SK-N-SH treated with all-trans-retinoic acid at 6 μM for 48 hours (cell line): Measurements from ENCODE around the gene SAP25.
"Not testable (repeated sequence)": the region's sequence is repeated elsewhere in the genome, so short reads cannot be mapped to it uniquely, and the experiment has no call there.

Experiments used
- ATAC-seq: fragments of 200-7000 bp; cut with Tn5 transposase; 3 replicates; pipeline ENCODE4 v1.9.1; 2020; ENCODE audit warnings: mild to moderate bottlenecking, moderate library complexity
- ARNTL ChIP-seq: fragments of 450-650 bp; formaldehyde crosslinking; IDR thresholded peaks from 2 replicates; pipeline ENCODE4 v1.5.0; 2020; ENCODE audit warnings: low read depth, mild to moderate bottlenecking, moderate library complexity, borderline replicate concordance
- BACH2 ChIP-seq: fragments of 250-450 bp; sonication (Bioruptor Pico); IDR thresholded peaks from 2 replicates; pipeline ENCODE4 v1.9.0; 2021; ENCODE audit warnings: mild to moderate bottlenecking, borderline replicate concordance
- CSDC2 ChIP-seq: fragments of 250-450 bp; sonication (Bioruptor Pico); IDR thresholded peaks from 2 replicates; pipeline ENCODE4 v1.5.0; 2020; ENCODE audit warnings: mild to moderate bottlenecking, moderate library complexity
- ESRRG ChIP-seq: fragments of 250-450 bp; sonication (Bioruptor Pico); IDR thresholded peaks from 2 replicates; pipeline ENCODE4 v1.6.1; 2021; ENCODE audit warnings: mild to moderate bottlenecking
- GLIS3 ChIP-seq: fragments of 250-450 bp; sonication (Bioruptor Pico); IDR thresholded peaks from 2 replicates; pipeline ENCODE4 v1.5.0; 2020; ENCODE audit warnings: mild to moderate bottlenecking, moderate library complexity
- ISL1 ChIP-seq: fragments of 250-450 bp; sonication (Bioruptor Pico); IDR thresholded peaks from 2 replicates; pipeline ENCODE4 v2.1.2; 2022; ENCODE audit warnings: mild to moderate bottlenecking, moderate library complexity
- OSR1 ChIP-seq: fragments of 250-450 bp; sonication (Bioruptor Pico); IDR thresholded peaks from 2 replicates; pipeline ENCODE4 v1.8.0; 2022; ENCODE audit warnings: moderate library complexity, mild to moderate bottlenecking, inconsistent platforms
- TCF4 ChIP-seq: fragments of 250-450 bp; sonication (Bioruptor Pico); IDR thresholded peaks from 2 replicates; pipeline ENCODE4 v1.8.0; 2021; ENCODE audit warnings: mild to moderate bottlenecking, moderate library complexity, borderline replicate concordance
- TOX ChIP-seq: fragments of 250-450 bp; sonication (Bioruptor Pico); IDR thresholded peaks from 2 replicates; pipeline ENCODE4 v1.8.0; 2021; ENCODE audit warnings: mild to moderate bottlenecking, moderate library complexity, borderline replicate concordance
- ZC3H10 ChIP-seq: fragments of 250-450 bp; sonication (Bioruptor Pico); IDR thresholded peaks from 2 replicates; pipeline ENCODE4 v1.5.1; 2021; ENCODE audit warnings: mild to moderate bottlenecking, moderate library complexity
- ZFP3 ChIP-seq: fragments of 250-450 bp; sonication (Bioruptor Pico); IDR thresholded peaks from 2 replicates; pipeline ENCODE4 v1.5.0; 2020; ENCODE audit warnings: mild to moderate bottlenecking, moderate library complexity
- ZFP30 ChIP-seq: fragments of 450-650 bp; formaldehyde crosslinking; IDR thresholded peaks from 2 replicates; pipeline ENCODE4 v1.5.0; 2022; ENCODE audit warnings: mild to moderate bottlenecking, moderate library complexity
- ZNF565 ChIP-seq: fragments of 450-650 bp; formaldehyde crosslinking; conservative IDR thresholded peaks from 2 replicates; pipeline ENCODE4 v1.5.0; 2020; ENCODE audit warnings: low read depth, mild to moderate bottlenecking, moderate library complexity
- ZNF70 ChIP-seq: fragments of 450-650 bp; formaldehyde crosslinking; IDR thresholded peaks from 2 replicates; pipeline ENCODE4 v1.5.0; 2020; ENCODE audit warnings: mild to moderate bottlenecking, moderate library complexity
- ZNF8 ChIP-seq: fragments of 450-650 bp; formaldehyde crosslinking; IDR thresholded peaks from 2 replicates; pipeline ENCODE4 v1.5.0; 2020; ENCODE audit warnings: mild to moderate bottlenecking, moderate library complexity
- TF ChIP-seq, protein P1 (sequence below): fragments of 250-450 bp; sonication (Bioruptor Pico); IDR thresholded peaks from 2 replicates; pipeline ENCODE4 v1.8.0; 2020; ENCODE audit warnings: mild to moderate bottlenecking, moderate library complexity, borderline replicate concordance
- TF ChIP-seq, protein P2 (sequence below): fragments of 250-450 bp; sonication (Bioruptor Pico); IDR thresholded peaks from 2 replicates; pipeline ENCODE4 v1.5.0; 2020; ENCODE audit warnings: mild to moderate bottlenecking, moderate library complexity
- TF ChIP-seq, protein P3 (sequence below): fragments of 250-450 bp; sonication (Bioruptor Pico); IDR thresholded peaks from 2 replicates; pipeline ENCODE4 v1.5.1; 2021; ENCODE audit warnings: mild to moderate bottlenecking, moderate library complexity
- TF ChIP-seq, protein P4 (sequence below): fragments of 250-450 bp; sonication (Bioruptor Pico); IDR thresholded peaks from 2 replicates; pipeline ENCODE4 v1.5.1; 2020; ENCODE audit warnings: low read depth, mild to moderate bottlenecking, moderate library complexity
- TF ChIP-seq, protein P5 (sequence below): fragments of 250-450 bp; sonication (Bioruptor Pico); IDR thresholded peaks from 2 replicates; pipeline ENCODE4 v1.8.0; 2021; ENCODE audit warnings: low read depth, mild to moderate bottlenecking, moderate library complexity, borderline replicate concordance

Gene SAP25

DNA sequence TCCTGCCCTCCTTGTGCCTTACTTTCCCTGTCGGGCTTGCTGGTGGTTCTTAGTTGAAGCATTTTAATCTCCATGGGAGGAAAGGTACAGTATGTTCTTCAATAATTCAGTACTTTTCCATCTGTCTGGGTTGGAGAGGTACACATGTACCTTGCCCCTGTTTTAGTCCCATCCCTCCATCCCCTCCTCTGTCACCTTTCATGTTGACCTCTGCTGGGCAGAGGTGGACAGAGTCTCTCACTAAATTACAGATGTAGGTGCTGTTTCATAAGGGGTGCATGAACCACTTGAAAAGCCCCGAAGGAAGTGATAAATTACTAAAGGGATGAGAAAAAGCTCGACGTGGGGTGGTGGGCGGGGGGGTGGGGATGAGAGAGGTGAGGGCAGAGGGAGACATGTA is 29.3 kb downstream of the SAP25 start (continued):
- TF ChIP-seq, protein P1, sequence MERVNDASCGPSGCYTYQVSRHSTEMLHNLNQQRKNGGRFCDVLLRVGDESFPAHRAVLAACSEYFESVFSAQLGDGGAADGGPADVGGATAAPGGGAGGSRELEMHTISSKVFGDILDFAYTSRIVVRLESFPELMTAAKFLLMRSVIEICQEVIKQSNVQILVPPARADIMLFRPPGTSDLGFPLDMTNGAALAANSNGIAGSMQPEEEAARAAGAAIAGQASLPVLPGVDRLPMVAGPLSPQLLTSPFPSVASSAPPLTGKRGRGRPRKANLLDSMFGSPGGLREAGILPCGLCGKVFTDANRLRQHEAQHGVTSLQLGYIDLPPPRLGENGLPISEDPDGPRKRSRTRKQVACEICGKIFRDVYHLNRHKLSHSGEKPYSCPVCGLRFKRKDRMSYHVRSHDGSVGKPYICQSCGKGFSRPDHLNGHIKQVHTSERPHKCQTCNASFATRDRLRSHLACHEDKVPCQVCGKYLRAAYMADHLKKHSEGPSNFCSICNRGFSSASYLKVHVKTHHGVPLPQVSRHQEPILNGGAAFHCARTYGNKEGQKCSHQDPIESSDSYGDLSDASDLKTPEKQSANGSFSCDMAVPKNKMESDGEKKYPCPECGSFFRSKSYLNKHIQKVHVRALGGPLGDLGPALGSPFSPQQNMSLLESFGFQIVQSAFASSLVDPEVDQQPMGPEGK: no peak

DNA sequence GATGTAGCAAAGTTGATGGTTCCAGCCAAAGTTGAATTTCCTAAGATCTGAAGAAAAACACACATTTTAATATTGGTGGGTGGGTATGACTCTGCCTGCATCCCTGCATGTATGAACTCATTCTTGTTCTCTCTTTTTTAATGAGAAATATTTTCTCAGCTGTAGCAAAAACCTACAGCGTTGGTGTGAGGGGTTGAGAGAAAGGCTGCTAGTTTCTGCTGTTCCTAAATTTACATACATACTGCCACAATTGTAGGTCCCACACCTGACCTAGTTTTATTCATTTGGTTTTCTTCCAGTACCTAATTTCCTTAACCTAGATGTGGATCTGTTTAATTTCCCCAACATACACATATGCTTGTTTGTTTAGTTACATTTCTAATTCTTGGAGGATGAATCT is 30.1 kb downstream of the SAP25 start:
- no peak for ATAC-seq
- TF ChIP-seq CSDC2 (no peak), OSR1 (no peak), GLIS3 (CRISPR knock-in tag) (no peak), TCF4 (CRISPR knock-in tag) (no peak), ESRRG (CRISPR knock-in tag) (no peak), ZNF70 (CRISPR knock-in tag) (no peak), ZFP3 (CRISPR knock-in tag) (no peak), TOX (no peak), ZNF8 (CRISPR knock-in tag) (no peak), ZFP30 (CRISPR knock-in tag) (no peak), ARNTL (CRISPR knock-in tag) (no peak)
- TF ChIP-seq, protein P2, sequence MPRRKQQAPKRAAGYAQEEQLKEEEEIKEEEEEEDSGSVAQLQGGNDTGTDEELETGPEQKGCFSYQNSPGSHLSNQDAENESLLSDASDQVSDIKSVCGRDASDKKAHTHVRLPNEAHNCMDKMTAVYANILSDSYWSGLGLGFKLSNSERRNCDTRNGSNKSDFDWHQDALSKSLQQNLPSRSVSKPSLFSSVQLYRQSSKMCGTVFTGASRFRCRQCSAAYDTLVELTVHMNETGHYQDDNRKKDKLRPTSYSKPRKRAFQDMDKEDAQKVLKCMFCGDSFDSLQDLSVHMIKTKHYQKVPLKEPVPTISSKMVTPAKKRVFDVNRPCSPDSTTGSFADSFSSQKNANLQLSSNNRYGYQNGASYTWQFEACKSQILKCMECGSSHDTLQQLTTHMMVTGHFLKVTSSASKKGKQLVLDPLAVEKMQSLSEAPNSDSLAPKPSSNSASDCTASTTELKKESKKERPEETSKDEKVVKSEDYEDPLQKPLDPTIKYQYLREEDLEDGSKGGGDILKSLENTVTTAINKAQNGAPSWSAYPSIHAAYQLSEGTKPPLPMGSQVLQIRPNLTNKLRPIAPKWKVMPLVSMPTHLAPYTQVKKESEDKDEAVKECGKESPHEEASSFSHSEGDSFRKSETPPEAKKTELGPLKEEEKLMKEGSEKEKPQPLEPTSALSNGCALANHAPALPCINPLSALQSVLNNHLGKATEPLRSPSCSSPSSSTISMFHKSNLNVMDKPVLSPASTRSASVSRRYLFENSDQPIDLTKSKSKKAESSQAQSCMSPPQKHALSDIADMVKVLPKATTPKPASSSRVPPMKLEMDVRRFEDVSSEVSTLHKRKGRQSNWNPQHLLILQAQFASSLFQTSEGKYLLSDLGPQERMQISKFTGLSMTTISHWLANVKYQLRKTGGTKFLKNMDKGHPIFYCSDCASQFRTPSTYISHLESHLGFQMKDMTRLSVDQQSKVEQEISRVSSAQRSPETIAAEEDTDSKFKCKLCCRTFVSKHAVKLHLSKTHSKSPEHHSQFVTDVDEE (CRISPR knock-in tag): no peak

DNA sequence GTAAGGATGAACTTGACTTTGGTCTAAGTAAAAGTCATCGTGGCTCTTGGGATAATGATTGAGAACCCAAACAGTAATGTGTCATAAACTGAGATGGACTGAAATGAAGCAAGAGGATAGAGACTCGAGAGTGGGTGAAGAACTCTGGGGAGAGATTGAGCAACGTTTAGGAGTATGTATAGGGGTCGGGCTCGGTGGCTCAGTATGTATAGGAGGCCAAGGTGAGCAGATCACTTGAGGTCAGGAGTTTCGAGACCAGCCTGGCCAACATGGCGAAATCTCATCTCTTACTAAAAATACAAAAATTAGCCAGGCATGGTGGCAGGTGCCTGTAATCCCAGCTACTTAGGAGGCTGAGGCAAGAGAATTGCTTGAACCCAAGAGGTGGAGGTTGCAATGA is 32.4 kb downstream of the SAP25 start:
- not testable (repeated sequence) for ATAC-seq

DNA sequence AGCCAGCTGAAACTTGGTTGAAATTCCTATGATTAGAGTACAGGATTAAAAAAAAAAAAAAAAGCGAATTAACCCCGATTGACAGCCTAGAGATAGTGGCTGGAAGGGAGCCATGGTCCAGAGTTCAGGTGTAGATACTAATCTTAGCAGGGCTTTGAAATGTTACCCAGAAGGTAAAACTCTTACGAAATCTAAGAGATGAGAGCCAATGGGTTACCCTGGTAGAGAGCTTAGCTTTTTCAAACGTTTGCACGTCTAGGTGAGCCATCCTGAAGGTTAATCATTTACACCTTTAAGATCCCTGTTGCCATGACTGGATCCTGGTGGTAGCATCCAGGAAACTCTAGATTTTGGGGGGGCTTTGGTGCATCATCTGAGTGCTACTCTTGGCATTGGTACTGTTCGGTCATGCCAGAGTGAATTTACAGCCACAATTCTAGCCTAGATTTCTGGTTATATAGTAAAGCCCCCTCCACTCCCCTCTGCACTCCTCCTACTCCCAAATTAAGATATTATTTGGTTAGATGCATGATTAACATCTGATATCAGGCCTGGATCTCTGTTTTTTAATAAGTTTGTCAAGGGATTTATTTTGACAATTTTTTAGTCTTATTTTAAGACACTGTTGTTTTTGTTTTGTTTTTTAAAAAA is 33.5 kb downstream of the SAP25 start:
- no peak for ATAC-seq
- no peak for TF ChIP-seq ZNF8 (CRISPR knock-in tag)
- TF ChIP-seq TCF4 (CRISPR knock-in tag): no peak
- TF ChIP-seq, protein P3, sequence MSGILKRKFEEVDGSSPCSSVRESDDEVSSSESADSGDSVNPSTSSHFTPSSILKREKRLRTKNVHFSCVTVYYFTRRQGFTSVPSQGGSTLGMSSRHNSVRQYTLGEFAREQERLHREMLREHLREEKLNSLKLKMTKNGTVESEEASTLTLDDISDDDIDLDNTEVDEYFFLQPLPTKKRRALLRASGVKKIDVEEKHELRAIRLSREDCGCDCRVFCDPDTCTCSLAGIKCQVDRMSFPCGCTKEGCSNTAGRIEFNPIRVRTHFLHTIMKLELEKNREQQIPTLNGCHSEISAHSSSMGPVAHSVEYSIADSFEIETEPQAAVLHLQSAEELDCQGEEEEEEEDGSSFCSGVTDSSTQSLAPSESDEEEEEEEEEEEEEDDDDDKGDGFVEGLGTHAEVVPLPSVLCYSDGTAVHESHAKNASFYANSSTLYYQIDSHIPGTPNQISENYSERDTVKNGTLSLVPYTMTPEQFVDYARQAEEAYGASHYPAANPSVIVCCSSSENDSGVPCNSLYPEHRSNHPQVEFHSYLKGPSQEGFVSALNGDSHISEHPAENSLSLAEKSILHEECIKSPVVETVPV (CRISPR knock-in tag): no peak
- no peak for TF ChIP-seq ESRRG (CRISPR knock-in tag)
- TF ChIP-seq BACH2 (CRISPR knock-in tag): no peak
- TF ChIP-seq ARNTL (CRISPR knock-in tag): no peak
- TF ChIP-seq, protein P4, sequence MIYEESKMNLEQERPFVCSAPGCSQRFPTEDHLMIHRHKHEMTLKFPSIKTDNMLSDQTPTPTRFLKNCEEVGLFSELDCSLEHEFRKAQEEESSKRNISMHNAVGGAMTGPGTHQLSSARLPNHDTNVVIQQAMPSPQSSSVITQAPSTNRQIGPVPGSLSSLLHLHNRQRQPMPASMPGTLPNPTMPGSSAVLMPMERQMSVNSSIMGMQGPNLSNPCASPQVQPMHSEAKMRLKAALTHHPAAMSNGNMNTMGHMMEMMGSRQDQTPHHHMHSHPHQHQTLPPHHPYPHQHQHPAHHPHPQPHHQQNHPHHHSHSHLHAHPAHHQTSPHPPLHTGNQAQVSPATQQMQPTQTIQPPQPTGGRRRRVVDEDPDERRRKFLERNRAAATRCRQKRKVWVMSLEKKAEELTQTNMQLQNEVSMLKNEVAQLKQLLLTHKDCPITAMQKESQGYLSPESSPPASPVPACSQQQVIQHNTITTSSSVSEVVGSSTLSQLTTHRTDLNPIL (CRISPR knock-in tag): no peak
- TF ChIP-seq ZC3H10: no peak
- TF ChIP-seq ZFP3 (CRISPR knock-in tag): no peak
- TF ChIP-seq, protein P1: no peak
- no peak for TF ChIP-seq ZNF565 (CRISPR knock-in tag)
- TF ChIP-seq, protein P5, sequence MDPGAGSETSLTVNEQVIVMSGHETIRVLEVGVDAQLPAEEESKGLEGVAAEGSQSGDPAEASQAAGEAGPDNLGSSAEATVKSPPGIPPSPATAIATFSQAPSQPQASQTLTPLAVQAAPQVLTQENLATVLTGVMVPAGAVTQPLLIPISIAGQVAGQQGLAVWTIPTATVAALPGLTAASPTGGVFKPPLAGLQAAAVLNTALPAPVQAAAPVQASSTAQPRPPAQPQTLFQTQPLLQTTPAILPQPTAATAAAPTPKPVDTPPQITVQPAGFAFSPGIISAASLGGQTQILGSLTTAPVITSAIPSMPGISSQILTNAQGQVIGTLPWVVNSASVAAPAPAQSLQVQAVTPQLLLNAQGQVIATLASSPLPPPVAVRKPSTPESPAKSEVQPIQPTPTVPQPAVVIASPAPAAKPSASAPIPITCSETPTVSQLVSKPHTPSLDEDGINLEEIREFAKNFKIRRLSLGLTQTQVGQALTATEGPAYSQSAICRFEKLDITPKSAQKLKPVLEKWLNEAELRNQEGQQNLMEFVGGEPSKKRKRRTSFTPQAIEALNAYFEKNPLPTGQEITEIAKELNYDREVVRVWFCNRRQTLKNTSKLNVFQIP (CRISPR knock-in tag): no peak
- TF ChIP-seq ISL1 (CRISPR knock-in tag): no peak
